ENCODE results near the gene CGNL1.

The CGNL1 gene

DNA sequence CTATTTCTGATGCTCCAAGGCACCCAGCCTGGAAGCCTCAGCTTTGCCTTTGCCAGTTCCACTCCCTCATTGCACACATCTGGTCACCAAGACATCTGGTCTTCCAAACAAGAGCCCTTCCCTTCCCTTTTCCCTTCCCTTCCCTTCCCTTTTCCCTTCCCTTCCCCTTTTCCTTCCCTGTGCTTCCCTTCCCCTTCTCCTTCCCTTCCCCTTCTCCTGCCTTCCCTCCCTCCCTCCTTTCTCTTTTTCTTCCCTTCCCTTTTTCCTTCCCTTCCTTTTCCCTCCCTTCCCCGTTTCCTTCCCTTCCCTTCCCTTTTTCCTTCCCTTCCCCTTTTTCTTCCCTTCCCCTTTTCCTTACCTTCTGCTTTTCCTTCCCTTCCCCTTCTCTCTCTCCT, 2.4 kb upstream of the CGNL1 start:
- TF ChIP-seq NFIC (IDR thresholded peaks at IDR 0.05) (no peak), RAD21 (IDR thresholded peaks at IDR 0.05; ENCODE audit: low read depth) (no peak), TAF1 (IDR thresholded peaks at IDR 0.05; ENCODE audit: low read depth) (no peak)
- TF ChIP-seq, protein P1, sequence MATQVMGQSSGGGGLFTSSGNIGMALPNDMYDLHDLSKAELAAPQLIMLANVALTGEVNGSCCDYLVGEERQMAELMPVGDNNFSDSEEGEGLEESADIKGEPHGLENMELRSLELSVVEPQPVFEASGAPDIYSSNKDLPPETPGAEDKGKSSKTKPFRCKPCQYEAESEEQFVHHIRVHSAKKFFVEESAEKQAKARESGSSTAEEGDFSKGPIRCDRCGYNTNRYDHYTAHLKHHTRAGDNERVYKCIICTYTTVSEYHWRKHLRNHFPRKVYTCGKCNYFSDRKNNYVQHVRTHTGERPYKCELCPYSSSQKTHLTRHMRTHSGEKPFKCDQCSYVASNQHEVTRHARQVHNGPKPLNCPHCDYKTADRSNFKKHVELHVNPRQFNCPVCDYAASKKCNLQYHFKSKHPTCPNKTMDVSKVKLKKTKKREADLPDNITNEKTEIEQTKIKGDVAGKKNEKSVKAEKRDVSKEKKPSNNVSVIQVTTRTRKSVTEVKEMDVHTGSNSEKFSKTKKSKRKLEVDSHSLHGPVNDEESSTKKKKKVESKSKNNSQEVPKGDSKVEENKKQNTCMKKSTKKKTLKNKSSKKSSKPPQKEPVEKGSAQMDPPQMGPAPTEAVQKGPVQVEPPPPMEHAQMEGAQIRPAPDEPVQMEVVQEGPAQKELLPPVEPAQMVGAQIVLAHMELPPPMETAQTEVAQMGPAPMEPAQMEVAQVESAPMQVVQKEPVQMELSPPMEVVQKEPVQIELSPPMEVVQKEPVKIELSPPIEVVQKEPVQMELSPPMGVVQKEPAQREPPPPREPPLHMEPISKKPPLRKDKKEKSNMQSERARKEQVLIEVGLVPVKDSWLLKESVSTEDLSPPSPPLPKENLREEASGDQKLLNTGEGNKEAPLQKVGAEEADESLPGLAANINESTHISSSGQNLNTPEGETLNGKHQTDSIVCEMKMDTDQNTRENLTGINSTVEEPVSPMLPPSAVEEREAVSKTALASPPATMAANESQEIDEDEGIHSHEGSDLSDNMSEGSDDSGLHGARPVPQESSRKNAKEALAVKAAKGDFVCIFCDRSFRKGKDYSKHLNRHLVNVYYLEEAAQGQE (IDR thresholded peaks at IDR 0.05; ENCODE audit: low read depth) = no peak
- TF ChIP-seq, protein P2, sequence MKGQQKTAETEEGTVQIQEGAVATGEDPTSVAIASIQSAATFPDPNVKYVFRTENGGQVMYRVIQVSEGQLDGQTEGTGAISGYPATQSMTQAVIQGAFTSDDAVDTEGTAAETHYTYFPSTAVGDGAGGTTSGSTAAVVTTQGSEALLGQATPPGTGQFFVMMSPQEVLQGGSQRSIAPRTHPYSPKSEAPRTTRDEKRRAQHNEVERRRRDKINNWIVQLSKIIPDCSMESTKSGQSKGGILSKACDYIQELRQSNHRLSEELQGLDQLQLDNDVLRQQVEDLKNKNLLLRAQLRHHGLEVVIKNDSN (IDR thresholded peaks at IDR 0.05) = no peak

DNA sequence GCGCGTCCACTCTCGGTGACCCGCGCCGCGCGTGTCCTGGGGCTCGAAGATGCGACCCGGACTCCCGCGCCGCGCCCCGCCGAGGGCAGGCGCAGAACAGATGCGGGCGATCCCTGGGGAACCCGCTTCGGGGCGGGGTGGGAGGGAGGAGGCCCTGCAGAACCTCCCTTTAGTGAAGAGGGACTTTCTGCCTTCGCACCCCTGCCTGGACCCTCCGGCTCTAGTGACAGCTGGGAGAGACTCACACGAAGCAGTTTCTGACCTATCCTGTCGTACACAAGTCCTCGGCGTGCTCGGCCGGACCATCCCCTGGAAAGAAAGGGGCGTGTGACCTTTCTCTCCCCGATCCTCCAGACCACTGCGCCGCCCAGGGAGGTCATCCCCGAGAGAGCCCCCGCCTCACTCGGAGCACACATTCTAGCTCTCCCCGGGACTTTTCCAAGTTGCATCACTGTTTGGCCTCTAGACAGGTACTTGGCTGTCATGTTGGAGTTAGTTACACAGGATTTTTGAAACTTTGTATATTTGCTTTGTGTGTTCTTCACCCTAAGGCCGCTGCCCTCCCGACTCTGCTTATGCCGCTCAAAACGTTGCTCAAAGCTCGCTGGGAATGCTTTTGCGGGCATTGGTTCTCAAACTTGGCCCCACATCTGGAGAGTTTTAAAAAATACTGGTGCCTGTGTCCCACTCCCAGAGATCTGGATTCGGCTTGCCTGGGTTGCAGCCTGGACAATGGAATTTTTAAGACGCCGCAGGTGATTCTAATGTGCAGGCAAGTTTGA, 582 bp downstream of the CGNL1 start:
- TF ChIP-seq, protein P3, sequence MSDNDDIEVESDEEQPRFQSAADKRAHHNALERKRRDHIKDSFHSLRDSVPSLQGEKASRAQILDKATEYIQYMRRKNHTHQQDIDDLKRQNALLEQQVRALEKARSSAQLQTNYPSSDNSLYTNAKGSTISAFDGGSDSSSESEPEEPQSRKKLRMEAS (IDR thresholded peaks at IDR 0.05) = peak; percentile 36; the same call in 1 of the 2 replicates
- TF ChIP-seq FOXM1 (IDR thresholded peaks at IDR 0.05; ENCODE audit: borderline replicate concordance, low read depth) (no peak), CEBPB (IDR thresholded peaks at IDR 0.05) (no peak), EGR1 (IDR thresholded peaks at IDR 0.05) (no peak)
- TF ChIP-seq, protein P2 (IDR thresholded peaks at IDR 0.05) = no peak

DNA sequence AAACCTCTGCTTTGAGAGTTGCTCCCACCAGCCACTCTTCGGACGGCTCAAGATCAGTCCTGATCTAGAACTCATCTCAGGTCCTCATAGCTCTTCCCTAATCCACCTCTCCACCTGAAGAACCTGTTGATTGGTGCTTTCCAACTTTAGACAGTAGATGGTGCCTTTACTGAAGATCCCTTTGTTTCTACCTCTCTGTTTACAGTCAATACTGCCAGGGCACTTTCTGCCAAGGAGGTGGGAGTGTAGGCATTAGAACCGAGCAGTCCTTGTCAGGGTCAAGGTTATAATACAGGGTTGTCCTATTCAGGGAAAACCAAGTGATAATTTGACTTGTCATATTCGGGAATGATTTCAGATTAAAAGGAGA, 1.2 kb downstream of the CGNL1 start:
- TF ChIP-seq RAD21 (IDR thresholded peaks at IDR 0.05; ENCODE audit: low read depth) (peak; percentile 42), EP300 (IDR thresholded peaks at IDR 0.05; ENCODE audit: borderline replicate concordance) (no peak), CREB1 (IDR thresholded peaks at IDR 0.05; ENCODE audit: low read depth) (no peak), CEBPB (IDR thresholded peaks at IDR 0.05) (no peak), TEAD4 (IDR thresholded peaks at IDR 0.05) (no peak), ZBTB7A (IDR thresholded peaks at IDR 0.05; ENCODE audit: low read depth) (no peak)
- TF ChIP-seq, protein P3 (IDR thresholded peaks at IDR 0.05) = no peak

DNA sequence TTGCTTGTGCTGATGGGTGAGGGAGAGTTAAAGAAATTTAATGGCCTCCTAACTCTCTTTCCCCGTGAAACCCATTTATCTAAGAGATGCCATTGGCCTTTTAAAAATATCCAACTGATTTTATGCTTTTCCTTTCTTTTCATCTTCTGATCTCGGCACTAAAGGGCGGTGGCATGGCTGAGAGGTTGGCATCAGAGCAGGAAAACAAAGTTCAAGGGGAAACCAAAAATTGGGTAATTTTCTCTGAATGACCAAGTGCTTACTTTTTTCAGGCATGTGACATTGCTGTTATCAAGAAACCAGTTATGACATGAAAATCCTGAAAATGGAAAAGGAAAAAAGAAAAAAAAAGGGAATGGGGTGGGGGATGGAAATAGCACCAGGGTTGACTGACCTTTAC, 3.2 kb downstream of the CGNL1 start:
- TF ChIP-seq ZBTB7A (IDR thresholded peaks at IDR 0.05; ENCODE audit: low read depth) = no peak
- TF ChIP-seq, protein P3 (IDR thresholded peaks at IDR 0.05) = no peak
- no peak for TF ChIP-seq FOXM1 (IDR thresholded peaks at IDR 0.05; ENCODE audit: borderline replicate concordance, low read depth)
- TF ChIP-seq, protein P2 (IDR thresholded peaks at IDR 0.05) = no peak
- TF ChIP-seq YY1 (IDR thresholded peaks at IDR 0.05; ENCODE audit: low read depth) = no peak
- no peak for TF ChIP-seq CREB1 (IDR thresholded peaks at IDR 0.05; ENCODE audit: low read depth)
- TF ChIP-seq, protein P1 (IDR thresholded peaks at IDR 0.05; ENCODE audit: low read depth) = no peak
- TF ChIP-seq EGR1 (IDR thresholded peaks at IDR 0.05) = no peak
- no peak for TF ChIP-seq NFIC (IDR thresholded peaks at IDR 0.05)
- no peak for TF ChIP-seq CEBPB (IDR thresholded peaks at IDR 0.05)
- no peak for TF ChIP-seq TAF1 (IDR thresholded peaks at IDR 0.05; ENCODE audit: low read depth)

DNA sequence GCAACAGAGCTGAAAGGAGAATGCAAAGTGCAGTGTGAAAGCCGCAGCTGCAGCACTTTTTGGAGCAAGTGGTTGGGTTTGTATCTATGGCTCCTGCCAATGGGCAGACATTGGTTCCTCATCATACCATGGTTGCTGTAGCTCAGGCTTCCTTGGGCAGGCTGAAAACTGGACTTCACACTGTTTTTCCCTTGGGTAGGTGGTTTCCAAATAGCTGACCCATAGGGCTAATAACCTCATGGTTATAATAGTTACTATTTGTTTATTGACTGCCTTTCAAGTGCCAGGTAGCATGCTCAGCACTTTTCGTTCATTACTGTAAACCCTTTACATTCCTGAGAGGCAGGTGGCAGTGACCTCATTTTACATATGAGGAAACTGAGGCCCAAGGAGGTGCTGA, 4.5 kb downstream of the CGNL1 start:
- TF ChIP-seq CREB1 (IDR thresholded peaks at IDR 0.05; ENCODE audit: low read depth) (no peak), CEBPB (IDR thresholded peaks at IDR 0.05) (no peak), YY1 (IDR thresholded peaks at IDR 0.05; ENCODE audit: low read depth) (no peak), ZBTB7A (IDR thresholded peaks at IDR 0.05; ENCODE audit: low read depth) (no peak), EGR1 (IDR thresholded peaks at IDR 0.05) (no peak), RAD21 (IDR thresholded peaks at IDR 0.05; ENCODE audit: low read depth) (no peak)
- TF ChIP-seq, protein P3 (IDR thresholded peaks at IDR 0.05) = no peak
- TF ChIP-seq, protein P2 (IDR thresholded peaks at IDR 0.05) = no peak
